AG09319 (cell line): ENCODE results near the gene SYT17.
"Not testable (repeated sequence)": the region's sequence is repeated elsewhere in the genome, so short reads cannot be mapped to it uniquely, and the experiment has no call there.

Experiments used
- DNase-seq: peaks from one replicate; pipeline ENCODE4 v3.0.0-alpha.2; 2010; ENCODE audit warnings: low read depth; ENCODE audit errors: extremely low read depth
- TF ChIP-seq, protein P1 (sequence below): IDR thresholded peaks from 2 replicates; pipeline ENCODE4 v1.5.1; 2011; ENCODE audit warnings: low read depth, mild to moderate bottlenecking, inconsistent platforms, low read length, moderate library complexity

The SYT17 gene

DNA sequence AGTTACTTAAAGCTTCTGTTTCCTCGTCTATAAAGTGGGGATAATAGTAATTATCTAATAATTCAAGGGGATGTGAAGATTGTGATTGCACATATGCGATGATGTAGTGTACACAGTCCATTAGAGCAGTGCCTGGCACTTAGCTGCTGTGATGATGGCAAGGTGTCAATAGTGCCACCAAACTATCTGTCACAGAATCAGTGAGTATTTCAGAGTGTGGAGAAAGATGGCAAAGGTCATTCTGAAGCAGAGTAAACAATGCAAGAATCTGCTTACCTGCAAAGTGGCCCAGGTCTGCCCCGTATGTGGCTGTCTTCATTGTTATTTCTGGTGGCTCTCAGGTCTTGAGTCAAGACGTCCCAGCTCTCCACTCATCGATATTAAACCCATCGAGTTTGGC is 15.1 kb downstream of the SYT17 start:
- TF ChIP-seq, protein P1, sequence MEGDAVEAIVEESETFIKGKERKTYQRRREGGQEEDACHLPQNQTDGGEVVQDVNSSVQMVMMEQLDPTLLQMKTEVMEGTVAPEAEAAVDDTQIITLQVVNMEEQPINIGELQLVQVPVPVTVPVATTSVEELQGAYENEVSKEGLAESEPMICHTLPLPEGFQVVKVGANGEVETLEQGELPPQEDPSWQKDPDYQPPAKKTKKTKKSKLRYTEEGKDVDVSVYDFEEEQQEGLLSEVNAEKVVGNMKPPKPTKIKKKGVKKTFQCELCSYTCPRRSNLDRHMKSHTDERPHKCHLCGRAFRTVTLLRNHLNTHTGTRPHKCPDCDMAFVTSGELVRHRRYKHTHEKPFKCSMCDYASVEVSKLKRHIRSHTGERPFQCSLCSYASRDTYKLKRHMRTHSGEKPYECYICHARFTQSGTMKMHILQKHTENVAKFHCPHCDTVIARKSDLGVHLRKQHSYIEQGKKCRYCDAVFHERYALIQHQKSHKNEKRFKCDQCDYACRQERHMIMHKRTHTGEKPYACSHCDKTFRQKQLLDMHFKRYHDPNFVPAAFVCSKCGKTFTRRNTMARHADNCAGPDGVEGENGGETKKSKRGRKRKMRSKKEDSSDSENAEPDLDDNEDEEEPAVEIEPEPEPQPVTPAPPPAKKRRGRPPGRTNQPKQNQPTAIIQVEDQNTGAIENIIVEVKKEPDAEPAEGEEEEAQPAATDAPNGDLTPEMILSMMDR, result no peak
- no peak for DNase-seq

DNA sequence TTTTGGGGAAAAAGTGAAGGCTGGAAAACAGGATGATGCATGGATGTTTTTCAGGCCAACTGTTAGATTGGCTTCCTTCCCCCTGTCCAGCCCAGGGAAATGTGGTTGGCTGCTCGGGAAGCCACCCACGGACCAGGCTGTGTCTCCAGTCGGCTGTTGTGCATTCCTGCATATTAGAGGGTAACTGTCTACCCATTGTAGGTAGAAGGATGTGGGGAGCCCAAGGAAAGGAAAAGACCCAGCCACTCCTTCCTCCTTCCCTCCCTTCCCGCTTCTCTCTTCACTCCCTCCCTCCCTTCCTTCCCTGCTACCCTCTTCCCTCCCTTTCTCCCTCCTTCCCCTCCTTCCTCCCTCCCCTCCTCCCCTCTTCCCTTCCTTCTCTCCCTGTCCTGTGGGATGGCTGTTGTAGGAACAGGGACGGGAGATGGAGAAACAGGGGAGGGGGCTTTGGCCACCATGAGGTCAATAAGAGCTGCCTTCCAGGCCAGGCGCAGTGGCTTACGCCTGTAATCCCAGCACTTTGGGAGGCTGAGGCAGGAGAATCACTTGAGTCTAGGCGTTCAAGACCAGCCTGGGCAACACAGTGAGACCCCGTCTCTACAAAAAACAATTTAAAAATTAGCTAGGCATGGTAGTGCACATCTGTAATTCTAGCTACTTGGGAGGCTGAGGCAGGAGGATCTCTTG is 16.9 kb downstream of the SYT17 start:
- TF ChIP-seq, protein P1, result no peak

DNA sequence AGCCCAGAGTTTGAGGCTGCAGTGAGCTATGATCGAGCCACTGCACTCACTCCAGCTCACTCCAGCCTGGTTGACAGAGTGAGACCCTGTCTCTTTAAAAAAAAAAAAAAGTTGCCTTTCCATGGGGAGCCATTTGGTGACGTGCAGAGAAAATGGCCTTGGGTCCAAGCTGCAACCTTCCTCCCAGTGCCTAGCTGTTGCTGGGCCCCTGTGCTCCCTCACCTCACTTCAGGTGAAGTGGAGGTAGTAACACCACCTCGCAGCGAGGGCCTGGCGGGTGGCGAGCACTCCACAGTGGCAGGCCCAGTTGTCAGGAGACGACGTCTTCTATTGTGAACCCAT is 17.4 kb downstream of the SYT17 start:
- TF ChIP-seq, protein P1, result no peak
- no peak for DNase-seq

More for the DNA sequence above, 16.9 kb downstream of the SYT17 start:
- DNase-seq, result no peak

DNA sequence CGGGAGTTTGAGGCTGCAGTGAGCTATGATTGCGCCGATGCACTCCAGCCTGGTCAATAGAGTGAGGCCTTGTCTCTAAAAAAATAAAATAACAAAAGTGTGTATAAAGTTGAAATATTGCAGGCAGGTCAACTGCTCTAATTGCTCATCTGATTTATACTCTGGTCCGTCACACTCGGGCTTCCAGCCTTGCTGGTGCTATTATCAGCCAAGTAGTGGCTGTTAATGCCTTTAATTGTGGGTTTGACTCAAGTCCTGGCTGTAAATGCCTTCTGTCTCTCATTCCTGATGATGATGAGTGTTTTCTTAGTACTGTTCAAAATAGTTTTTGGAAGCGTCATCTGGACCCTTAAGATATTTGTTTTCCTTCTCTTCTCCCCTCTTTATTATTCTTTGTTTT is 18.4 kb downstream of the SYT17 start:
- no peak for DNase-seq
- TF ChIP-seq, protein P1, result no peak

DNA sequence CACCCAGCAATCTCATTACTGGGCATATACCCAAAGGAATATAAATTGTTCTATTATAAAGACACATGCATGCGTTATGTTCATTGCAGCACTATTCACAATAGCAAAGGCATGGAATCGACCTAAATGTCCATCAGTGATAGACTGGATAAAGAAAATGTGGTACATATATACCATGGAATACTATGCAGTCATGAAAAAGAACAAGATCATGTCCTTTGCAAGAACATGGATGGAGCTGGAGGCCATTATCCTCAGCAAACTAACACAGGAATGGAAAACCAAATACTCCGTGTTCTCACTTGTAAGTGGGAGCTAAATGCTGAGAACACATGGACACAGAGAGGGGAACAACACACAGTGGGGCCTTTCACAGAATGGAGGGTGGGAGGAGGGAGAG is 19.9 kb downstream of the SYT17 start:
- not testable (repeated sequence) for DNase-seq

DNA sequence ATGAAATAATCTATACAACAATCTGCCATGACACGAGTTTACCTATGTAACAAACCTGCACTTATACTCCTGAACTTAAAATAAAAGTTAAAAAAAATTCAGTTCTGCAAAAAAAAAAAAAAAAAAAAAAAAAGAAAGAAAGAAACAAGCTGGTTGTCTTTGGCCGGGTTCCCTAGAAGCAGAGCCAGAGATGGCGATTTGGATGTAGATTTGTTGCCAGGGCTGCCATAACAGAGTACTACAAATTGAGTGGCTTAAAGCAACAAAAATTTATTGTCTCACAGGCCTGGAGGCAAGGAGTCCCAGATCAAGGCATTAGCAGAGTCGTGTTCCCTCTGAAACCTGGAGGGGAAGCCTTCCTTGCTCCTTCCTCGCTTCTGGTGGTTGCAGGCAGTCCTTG is 20.4 kb downstream of the SYT17 start:
- DNase-seq, result no peak
- TF ChIP-seq, protein P1, result no peak

DNA sequence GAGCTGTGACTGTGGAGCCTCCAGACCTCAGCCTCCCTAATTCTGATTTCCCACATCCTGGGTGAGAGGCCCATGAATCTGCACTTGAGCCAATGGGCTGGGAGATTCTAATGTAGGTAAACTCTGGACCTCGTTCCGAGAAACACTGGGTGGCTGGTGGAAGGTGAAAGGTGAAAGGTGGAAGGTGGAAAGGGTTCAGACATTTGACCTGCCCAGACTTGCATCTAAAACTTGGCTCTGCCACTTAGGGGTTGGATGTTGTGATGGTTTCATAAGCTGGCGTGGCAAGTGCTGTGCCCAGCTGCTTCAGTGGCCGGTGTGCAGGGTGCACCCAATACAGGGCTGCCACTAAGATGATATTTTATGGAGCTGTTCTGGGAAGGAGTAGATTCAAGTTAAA is 24.8 kb downstream of the SYT17 start:
- DNase-seq, result no peak
- TF ChIP-seq, protein P1, result no peak

DNA sequence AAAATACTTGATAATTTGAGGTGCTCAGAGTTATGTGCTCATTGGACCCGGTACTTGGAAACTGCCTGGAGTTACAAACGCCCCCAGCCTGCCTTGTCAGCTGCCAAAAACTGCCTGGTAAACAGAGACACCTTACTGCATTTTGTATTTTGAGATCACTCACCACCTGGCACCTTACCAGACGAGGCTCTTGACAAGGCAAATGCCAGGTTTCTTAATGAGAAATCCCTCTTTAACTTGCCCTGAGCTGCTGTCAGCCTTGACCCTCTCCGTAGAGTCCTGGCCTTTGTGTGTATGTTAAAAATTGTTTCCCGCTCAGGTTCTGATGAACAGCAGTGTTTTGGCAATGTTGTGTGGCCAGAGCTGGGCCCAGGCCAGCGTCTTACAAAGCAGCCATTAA is 28.8 kb downstream of the SYT17 start:
- DNase-seq, result no peak
- TF ChIP-seq, protein P1, result no peak
